ENCODE measurements around the gene DNAH11. TPM values are rescaled to one million over a fixed set of nuclear protein-coding genes. Genes with fewer than 3 reads are reported as not detected.

DNAH11 gene
- polyA plus RNA-seq, 1 experiment: not detected

- TF ChIP-seq, protein P1, sequence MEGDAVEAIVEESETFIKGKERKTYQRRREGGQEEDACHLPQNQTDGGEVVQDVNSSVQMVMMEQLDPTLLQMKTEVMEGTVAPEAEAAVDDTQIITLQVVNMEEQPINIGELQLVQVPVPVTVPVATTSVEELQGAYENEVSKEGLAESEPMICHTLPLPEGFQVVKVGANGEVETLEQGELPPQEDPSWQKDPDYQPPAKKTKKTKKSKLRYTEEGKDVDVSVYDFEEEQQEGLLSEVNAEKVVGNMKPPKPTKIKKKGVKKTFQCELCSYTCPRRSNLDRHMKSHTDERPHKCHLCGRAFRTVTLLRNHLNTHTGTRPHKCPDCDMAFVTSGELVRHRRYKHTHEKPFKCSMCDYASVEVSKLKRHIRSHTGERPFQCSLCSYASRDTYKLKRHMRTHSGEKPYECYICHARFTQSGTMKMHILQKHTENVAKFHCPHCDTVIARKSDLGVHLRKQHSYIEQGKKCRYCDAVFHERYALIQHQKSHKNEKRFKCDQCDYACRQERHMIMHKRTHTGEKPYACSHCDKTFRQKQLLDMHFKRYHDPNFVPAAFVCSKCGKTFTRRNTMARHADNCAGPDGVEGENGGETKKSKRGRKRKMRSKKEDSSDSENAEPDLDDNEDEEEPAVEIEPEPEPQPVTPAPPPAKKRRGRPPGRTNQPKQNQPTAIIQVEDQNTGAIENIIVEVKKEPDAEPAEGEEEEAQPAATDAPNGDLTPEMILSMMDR (IDR thresholded peaks at IDR 0.05; ENCODE audit: low read depth, low read length): no peak
- ChIA-PET CTCF (no interaction called here), POLR2A (no interaction called here)
- Histone ChIP-seq H3K9me3 (ENCODE audit: control insufficient read depth, insufficient read depth, low read length) (no peaks in the 10 kb centered on the region), H3K27me3 (ENCODE audit: control insufficient read depth, insufficient read depth, low read length) (no peaks in the 10 kb centered on the region), H3K4me3 (ENCODE audit: low read depth, low read length) (no peak overlapping the region), H3K27ac (ENCODE audit: low read depth, low read length) (no peak overlapping the region)
- DNase-seq (ENCODE audit: low read depth, low spot score): no peak
Observed at GRCh38 chr7:21753071-21753470, 210.2 kb downstream of the DNAH11 start.

DNA sequence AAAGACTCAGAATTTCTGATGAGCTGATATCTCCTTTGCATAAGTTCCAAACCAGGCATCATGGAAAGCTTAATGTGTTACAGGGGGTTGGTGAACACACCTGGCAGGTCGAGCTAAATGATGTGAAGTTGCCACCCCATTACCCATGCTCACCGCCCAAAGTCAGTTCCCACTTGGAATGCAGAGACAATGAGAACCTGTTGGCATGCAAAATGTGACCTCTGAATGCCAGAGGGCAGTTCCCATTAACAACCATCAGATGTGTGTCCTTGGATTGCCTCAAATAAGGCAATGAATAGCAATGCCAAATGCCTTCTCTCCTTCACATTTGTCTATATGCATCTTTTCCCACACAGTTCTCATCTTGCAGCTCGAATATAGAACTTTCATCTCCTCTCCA, 212.1 kb downstream of the DNAH11 start:
- DNase-seq (ENCODE audit: low read depth, low spot score): no peak
- Histone ChIP-seq H3K27me3 (ENCODE audit: control insufficient read depth, insufficient read depth, low read length) (no peaks in the 10 kb centered on the region), H3K4me3 (ENCODE audit: low read depth, low read length) (no peak overlapping the region), H3K27ac (ENCODE audit: low read depth, low read length) (no peak overlapping the region), H3K9me3 (ENCODE audit: control insufficient read depth, insufficient read depth, low read length) (no peaks in the 10 kb centered on the region)
- CTCF ChIA-PET: no interaction called here
- TF ChIP-seq, protein P1 (IDR thresholded peaks at IDR 0.05; ENCODE audit: low read depth, low read length): no peak
- POLR2A ChIA-PET: no interaction called here

GRCh38 chr7:21757537-21758282, 214.9 kb downstream of the DNAH11 start:
- ChIA-PET POLR2A (no interaction called here), CTCF (no interaction called here)
- Histone ChIP-seq H3K9me3 (ENCODE audit: control insufficient read depth, insufficient read depth, low read length) (no peaks in the 10 kb centered on the region), H3K4me3 (ENCODE audit: low read depth, low read length) (no peak overlapping the region), H3K27ac (ENCODE audit: low read depth, low read length) (no peak overlapping the region), H3K27me3 (ENCODE audit: control insufficient read depth, insufficient read depth, low read length) (no peaks in the 10 kb centered on the region)
- DNase-seq (ENCODE audit: low read depth, low spot score): no peak
- TF ChIP-seq, protein P1 (IDR thresholded peaks at IDR 0.05; ENCODE audit: low read depth, low read length): no peak

DNA sequence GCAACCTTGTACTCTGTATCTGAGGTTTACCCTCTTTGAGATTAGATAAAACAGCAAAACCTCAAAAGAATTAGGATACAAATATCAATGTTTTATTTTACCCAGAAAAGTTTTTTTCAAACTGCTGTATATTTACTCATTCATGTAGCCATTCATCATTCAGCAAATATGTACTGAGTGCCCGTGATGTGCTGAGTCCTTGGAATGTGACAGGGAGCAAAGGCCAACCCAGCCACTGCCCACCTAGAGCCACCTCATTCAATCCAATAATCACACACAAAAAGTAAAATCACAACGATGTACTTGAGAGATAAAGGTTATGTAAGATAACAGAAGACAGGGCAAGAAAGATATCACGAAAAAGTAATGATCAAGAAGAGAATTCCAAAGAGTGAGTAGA, 215.4 kb downstream of the DNAH11 start:
- TF ChIP-seq, protein P1 (IDR thresholded peaks at IDR 0.05; ENCODE audit: low read depth, low read length): no peak
- DNase-seq (ENCODE audit: low read depth, low spot score): no peak
- H3K27ac ChIP-seq (ENCODE audit: low read depth, low read length): no peak overlapping the region
- no peaks in the 10 kb centered on the region for H3K27me3 ChIP-seq (ENCODE audit: control insufficient read depth, insufficient read depth, low read length)
- ChIA-PET CTCF (no interaction called here), POLR2A (no interaction called here)
- H3K9me3 ChIP-seq (ENCODE audit: control insufficient read depth, insufficient read depth, low read length): no peaks in the 10 kb centered on the region
- H3K4me3 ChIP-seq (ENCODE audit: low read depth, low read length): no peak overlapping the region

GRCh38 chr7:21762469-21762868, 219.6 kb downstream of the DNAH11 start:
- POLR2A ChIA-PET: no interaction called here

More at GRCh38 chr7:21762469-21762868, 219.6 kb downstream of the DNAH11 start:
- H3K27ac ChIP-seq (ENCODE audit: low read depth, low read length): no peak overlapping the region
- H3K27me3 ChIP-seq (ENCODE audit: control insufficient read depth, insufficient read depth, low read length): peaks cover 2% of the 10 kb centered on the region
- DNase-seq (ENCODE audit: low read depth, low spot score): no peak
- TF ChIP-seq, protein P1 (IDR thresholded peaks at IDR 0.05; ENCODE audit: low read depth, low read length): no peak
- H3K4me3 ChIP-seq (ENCODE audit: low read depth, low read length): no peak overlapping the region
- H3K9me3 ChIP-seq (ENCODE audit: control insufficient read depth, insufficient read depth, low read length): no peaks in the 10 kb centered on the region
- CTCF ChIA-PET: no interaction called here

Data from AG04450 (cell line).